ENCODE data around the gene AMZ1.
"Not testable (repeated sequence)": the region's sequence is repeated elsewhere in the genome, so short reads cannot be mapped to it uniquely, and the experiment has no call there.

DNA sequence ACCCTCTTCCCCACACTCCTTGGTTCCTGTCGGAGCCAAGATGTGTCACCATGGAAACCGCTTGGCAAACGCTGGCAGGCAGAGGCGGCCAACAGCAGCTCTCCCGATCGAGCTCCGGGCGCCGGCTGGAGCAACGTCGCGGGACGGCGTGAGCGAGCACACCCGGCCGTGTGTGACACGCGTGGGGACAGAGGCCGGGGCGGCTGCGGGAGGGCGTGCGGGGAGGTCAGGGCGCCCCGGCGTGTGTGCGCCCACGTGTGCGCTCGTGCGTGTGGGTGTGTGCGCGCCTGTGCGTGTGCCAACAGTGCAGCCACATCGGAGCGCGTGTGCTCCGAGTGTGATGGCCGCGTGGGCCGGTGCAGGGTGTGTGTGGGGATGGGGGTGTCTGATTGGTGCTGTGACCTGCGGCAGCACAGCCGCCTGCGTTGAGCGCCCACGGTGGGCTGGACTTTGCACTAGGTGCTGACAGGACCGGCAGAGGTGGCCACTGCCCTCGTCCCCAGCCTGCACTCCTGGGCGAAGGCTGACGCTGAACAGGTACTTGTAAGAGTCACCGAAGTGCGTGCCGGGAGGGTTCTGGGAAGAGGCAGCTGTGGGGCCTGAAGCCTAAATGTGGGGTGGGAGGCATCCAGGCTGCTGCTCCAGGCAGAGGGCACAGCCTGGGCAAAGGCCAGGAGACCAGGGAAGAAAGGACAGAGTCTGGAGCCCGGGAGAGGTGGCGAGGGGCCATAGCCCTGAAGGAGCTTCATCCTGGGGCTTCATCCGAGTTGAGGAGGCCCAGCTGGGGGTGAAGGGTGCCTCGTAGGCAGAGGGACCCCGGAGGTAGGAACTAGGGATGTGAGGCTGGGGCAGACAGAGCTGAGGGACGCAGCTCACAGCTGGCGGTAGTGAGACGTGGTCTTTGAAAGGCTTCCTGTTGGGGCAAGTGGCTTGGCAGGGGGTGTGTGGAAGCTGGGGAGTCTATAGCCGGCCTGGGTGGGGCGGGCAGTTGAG, 8.6 kb upstream of the AMZ1 start:
- not testable (repeated sequence) for TF ChIP-seq EP300, POLR2A (IDR thresholded peaks at IDR 0.05)
- TF ChIP-seq, protein P1, sequence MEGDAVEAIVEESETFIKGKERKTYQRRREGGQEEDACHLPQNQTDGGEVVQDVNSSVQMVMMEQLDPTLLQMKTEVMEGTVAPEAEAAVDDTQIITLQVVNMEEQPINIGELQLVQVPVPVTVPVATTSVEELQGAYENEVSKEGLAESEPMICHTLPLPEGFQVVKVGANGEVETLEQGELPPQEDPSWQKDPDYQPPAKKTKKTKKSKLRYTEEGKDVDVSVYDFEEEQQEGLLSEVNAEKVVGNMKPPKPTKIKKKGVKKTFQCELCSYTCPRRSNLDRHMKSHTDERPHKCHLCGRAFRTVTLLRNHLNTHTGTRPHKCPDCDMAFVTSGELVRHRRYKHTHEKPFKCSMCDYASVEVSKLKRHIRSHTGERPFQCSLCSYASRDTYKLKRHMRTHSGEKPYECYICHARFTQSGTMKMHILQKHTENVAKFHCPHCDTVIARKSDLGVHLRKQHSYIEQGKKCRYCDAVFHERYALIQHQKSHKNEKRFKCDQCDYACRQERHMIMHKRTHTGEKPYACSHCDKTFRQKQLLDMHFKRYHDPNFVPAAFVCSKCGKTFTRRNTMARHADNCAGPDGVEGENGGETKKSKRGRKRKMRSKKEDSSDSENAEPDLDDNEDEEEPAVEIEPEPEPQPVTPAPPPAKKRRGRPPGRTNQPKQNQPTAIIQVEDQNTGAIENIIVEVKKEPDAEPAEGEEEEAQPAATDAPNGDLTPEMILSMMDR (IDR thresholded peaks at IDR 0.05) = not testable (repeated sequence)
